ENCODE data around the gene UNCX. TPM values are rescaled to one million over a fixed set of nuclear protein-coding genes. Genes with fewer than 3 reads are reported as not detected.

UNCX gene
- total RNA-seq, 1 donor from 2014 or later = 1.7 TPM

DNA sequence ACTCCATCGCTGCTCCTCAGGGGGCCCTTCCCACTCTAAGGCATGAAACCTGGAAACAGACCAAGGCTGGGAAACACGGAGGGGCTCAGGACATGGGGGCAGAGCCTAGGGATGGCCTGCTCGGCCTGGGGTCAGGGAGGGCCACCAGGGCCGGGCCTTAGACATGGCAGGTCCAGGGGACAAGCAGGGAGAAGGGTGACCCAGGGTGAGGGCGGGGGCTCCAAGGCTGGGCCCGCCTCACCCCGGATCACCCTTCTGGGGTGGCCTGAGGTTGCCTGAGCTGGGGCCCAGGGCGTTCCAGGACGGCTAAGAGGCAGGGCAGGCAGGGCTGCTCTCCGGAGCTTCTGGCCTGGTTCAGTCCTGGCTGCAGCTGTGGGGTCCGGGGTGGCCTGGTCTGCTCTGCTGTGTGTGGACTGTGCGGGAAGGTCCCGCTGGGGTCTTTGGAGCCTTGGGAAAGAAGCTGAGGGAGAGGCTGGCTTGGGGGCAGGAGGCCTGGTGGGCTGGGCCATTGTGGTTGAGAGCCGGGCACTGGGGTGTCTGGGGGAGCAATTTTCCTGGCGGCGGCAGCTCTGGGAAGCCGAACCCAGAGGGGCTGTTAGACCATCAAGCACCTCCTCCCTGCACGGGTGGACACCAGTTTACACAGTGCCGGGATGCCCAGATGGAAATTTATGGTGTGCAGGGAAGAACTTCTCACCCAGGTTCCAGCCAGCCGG lies 52.2 kb downstream of the UNCX start:
- no peak for TF ChIP-seq CTCF (conservative IDR thresholded peaks at IDR 0.05; ENCODE audit: low read depth, low read length)
- DNase-seq (ENCODE audit: low read depth) = no peak
- no peak overlapping the region for H3K4me3 ChIP-seq (ENCODE audit: low read depth, low read length)

DNA sequence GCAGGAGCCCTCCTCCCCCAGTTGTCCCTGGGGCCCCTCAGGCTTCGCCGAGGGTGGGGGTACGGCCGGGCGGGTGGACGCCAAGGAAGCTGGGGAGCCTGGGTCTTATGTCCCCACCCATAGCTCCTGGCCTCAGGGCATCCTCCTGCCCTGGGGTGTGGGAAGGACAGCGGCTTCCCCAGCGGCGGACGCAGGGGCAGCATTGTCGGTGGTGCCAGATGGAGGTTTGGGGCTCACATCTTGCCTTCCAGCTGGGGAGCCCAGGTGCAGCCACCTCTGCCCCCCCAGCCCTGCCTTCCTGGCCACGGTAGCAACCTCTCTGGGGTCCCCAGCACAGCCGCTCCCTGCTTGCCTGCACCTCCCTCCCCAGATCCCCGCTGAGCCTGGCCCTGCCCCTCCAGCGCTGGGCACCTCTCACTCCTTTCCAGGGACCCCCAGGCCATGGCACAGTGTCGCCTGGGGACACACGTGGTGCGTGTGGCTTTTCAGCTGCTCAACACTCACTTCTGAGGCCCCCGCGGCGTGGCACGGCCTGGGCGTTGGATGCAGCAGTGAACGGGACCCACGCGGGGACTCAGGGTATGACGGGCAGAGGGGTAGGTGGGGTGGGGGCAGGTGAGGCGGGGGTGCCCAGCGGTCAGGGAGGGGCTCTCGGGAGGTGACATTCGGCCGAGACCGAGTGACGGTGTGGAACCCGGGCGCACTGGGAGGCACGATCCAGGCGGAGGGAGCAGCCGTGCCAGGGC lies 53.1 kb downstream of the UNCX start:
- no peak for DNase-seq (ENCODE audit: low read depth)
- TF ChIP-seq CTCF (conservative IDR thresholded peaks at IDR 0.05; ENCODE audit: low read depth, low read length) = no peak
- H3K4me3 ChIP-seq (ENCODE audit: low read depth, low read length) = no peak overlapping the region

Other genes starting within 250 kb of the UNCX start
- gene CYP2W1, start 249.7 kb upstream of the UNCX start, total RNA-seq = not detected in 2 replicates
- 0.23 TPM in 1 of 2 replicates, not detected in the other for gene GPR146, start 188.3 kb upstream of the UNCX start, total RNA-seq
- gene GPER1, start 144.8 kb upstream of the UNCX start, total RNA-seq = 0.72 and 0.81 TPM in 2 replicates
- gene ZFAND2A, start 72.7 kb upstream of the UNCX start, total RNA-seq = 17.2 and 32.8 TPM in 2 replicates
- 8.1 and 12.4 TPM in 2 replicates for gene MICALL2, start 226.6 kb downstream of the UNCX start, total RNA-seq

Data from epithelial cell of proximal tubule (primary cell).